GM12891 (cell line): ENCODE measurements around the gene TAF4B.
"Not testable (repeated sequence)": the region's sequence is repeated elsewhere in the genome, so short reads cannot be mapped to it uniquely, and the experiment has no call there.

Experiments used
- PAX5 ChIP-seq: IDR thresholded peaks from 2 replicates; pipeline ENCODE4 v1.6.1; 2011; ENCODE audit warnings: low read length, moderate library complexity, mild to moderate bottlenecking; ENCODE audit not compliant: insufficient read depth, severe bottlenecking
- POLR2A ChIP-seq: IDR thresholded peaks from 2 replicates; pipeline ENCODE4 v1.6.1; 2011; ENCODE audit warnings: low read depth, low read length, control low read depth

- TF ChIP-seq POLR2A, PAX5: not testable (repeated sequence)
These were observed 33.2 kb downstream of the TAF4B start for GRCh38 chr18:26259416-26259815.
